Neural cell (in vitro differentiated cells): ENCODE data around the gene RALB. TPM values are rescaled to one million over a fixed set of nuclear protein-coding genes. Genes with fewer than 3 reads are reported as not detected.

ENCODE experiments used
- H2AFZ ChIP-seq: fragments of 200-600, 300-800 bp; sonication (generic), shearing (Covaris generic); 2 replicates; pipeline ENCODE4 v1.6.0; 2014; ENCODE audit warnings: low read depth, mild to moderate bottlenecking, antibody characterized with exemption, low read length, moderate library complexity
- H3F3A ChIP-seq: fragments of 200-600 bp; shearing (Covaris generic); 2 replicates; pipeline ENCODE4 v1.6.1; 2016; ENCODE audit warnings: mild to moderate bottlenecking, moderate library complexity, mixed read lengths, antibody characterized with exemption, low read length; ENCODE audit not compliant: insufficient read depth, poor library complexity, severe bottlenecking
- H3K27ac ChIP-seq: fragments of 200-600, 300-800 bp; sonication (generic), shearing (Covaris generic); 2 replicates; pipeline ENCODE4 v1.5.1; 2014; ENCODE audit warnings: mild to moderate bottlenecking, low read length, moderate library complexity
- H3K27me3 ChIP-seq: fragments of 300-800, 200-600 bp; sonication (generic), shearing (Covaris generic); 2 replicates; pipeline ENCODE4 v1.6.0; 2014; ENCODE audit warnings: mild to moderate bottlenecking, low read depth, low read length, moderate library complexity; ENCODE audit not compliant: insufficient read depth
- H3K36me3 ChIP-seq: fragments of 300-800, 200-600 bp; sonication (generic), shearing (Covaris generic); 2 replicates; pipeline ENCODE4 v1.5.1; 2014; ENCODE audit warnings: mild to moderate bottlenecking, antibody characterized with exemption, low read length, moderate library complexity; ENCODE audit not compliant: insufficient read depth
- H3K4me2 ChIP-seq: fragments of 300-800, 200-600 bp; sonication (generic), shearing (Covaris generic); 2 replicates; pipeline ENCODE4 v1.6.0; 2014; ENCODE audit warnings: mild to moderate bottlenecking, low read length
- H3K4me3 ChIP-seq: fragments of 300-800, 200-600 bp; sonication (generic), shearing (Covaris generic); 2 replicates; pipeline ENCODE4 v1.5.1; 2014; ENCODE audit warnings: mild to moderate bottlenecking, low read length, moderate library complexity
- H3K79me2 ChIP-seq: fragments of 200-600 bp; shearing (Covaris generic); replicated peaks from 2 replicates; pipeline ENCODE4 v1.6.0; 2014; ENCODE audit warnings: mild to moderate bottlenecking, low read length, moderate library complexity; ENCODE audit not compliant: insufficient read depth
- H3K9ac ChIP-seq: fragments of 300-800, 200-600 bp; sonication (generic), shearing (Covaris generic); 2 replicates; pipeline ENCODE4 v1.6.1; 2016; ENCODE audit warnings: mild to moderate bottlenecking, low read length, mixed read lengths
- H3K9me2 ChIP-seq: fragments of 200-600 bp; shearing (Covaris generic); 2 replicates; pipeline ENCODE4 v1.6.1; 2016; ENCODE audit warnings: mild to moderate bottlenecking, low read length, mixed read lengths; ENCODE audit not compliant: insufficient read depth
- H3K9me3 ChIP-seq: fragments of 200-600, 300-800 bp; sonication (generic), shearing (Covaris generic); 2 replicates; pipeline ENCODE4 v1.6.1; 2016; ENCODE audit warnings: mild to moderate bottlenecking, mixed run types, low read length, moderate library complexity, mixed read lengths
- H4K20me1 ChIP-seq: fragments of 200-600 bp; shearing (Covaris generic); 2 replicates; pipeline ENCODE4 v1.6.1; 2016; ENCODE audit warnings: mild to moderate bottlenecking, mixed run types; ENCODE audit not compliant: insufficient read depth
- EP300 ChIP-seq: fragments of 450-650 bp; conservative IDR thresholded peaks from 2 replicates; pipeline ENCODE4 v1.6.1; 2014; ENCODE audit warnings: antibody characterized with exemption, mild to moderate bottlenecking, moderate library complexity; ENCODE audit not compliant: poor library complexity, severe bottlenecking
- EZH2 ChIP-seq: fragments of 200-600, 300-800 bp; shearing (Covaris generic), sonication (generic); IDR thresholded peaks from 2 replicates; pipeline ENCODE4 v1.6.1; 2014; ENCODE audit warnings: antibody characterized with exemption, low read length, borderline replicate concordance, mild to moderate bottlenecking; ENCODE audit not compliant: insufficient read depth, poor library complexity, severe bottlenecking
- MXI1 ChIP-seq: fragments of 450-650 bp; conservative IDR thresholded peaks from 2 replicates; pipeline ENCODE4 v1.6.1; 2014; ENCODE audit warnings: antibody characterized with exemption, mild to moderate bottlenecking; ENCODE audit not compliant: poor library complexity, severe bottlenecking
- POLR2AphosphoS5 ChIP-seq: IDR thresholded peaks from 2 replicates; pipeline ENCODE4 v1.6.1; 2012
- RAD21 ChIP-seq: fragments of 450-650 bp; conservative IDR thresholded peaks from 2 replicates; pipeline ENCODE4 v1.6.1; 2014; ENCODE audit warnings: antibody characterized with exemption, mild to moderate bottlenecking, moderate library complexity
- SMC3 ChIP-seq: fragments of 450-650 bp; conservative IDR thresholded peaks from 2 replicates; pipeline ENCODE4 v1.6.1; 2014; ENCODE audit warnings: antibody characterized with exemption, mild to moderate bottlenecking, moderate library complexity; ENCODE audit not compliant: poor library complexity
- TAF1 ChIP-seq: IDR thresholded peaks from 2 replicates; pipeline ENCODE4 v1.6.1; 2012; ENCODE audit warnings: low read depth
- polyA plus RNA-seq: library from polyadenylated mRNA; depleted of rRNA; stranded (reverse); fragments of >200 nt; gene quantifications from 2 replicates; pipeline ENCODE4 v1.2.3, GENCODE V29; 2014
- TF ChIP-seq, protein P1 (sequence below): IDR thresholded peaks from 2 replicates; pipeline ENCODE4 v1.6.1; 2012; ENCODE audit warnings: borderline replicate concordance
- TF ChIP-seq, protein P2 (sequence below): fragments of 450-650 bp; IDR thresholded peaks from 2 replicates; pipeline ENCODE4 v1.5.1; 2014; ENCODE audit warnings: antibody characterized with exemption, mild to moderate bottlenecking, moderate library complexity; ENCODE audit not compliant: poor library complexity, severe bottlenecking

RALB gene
- polyA plus RNA-seq, 1 donor from 2014 or later: 50.6 TPM

DNA sequence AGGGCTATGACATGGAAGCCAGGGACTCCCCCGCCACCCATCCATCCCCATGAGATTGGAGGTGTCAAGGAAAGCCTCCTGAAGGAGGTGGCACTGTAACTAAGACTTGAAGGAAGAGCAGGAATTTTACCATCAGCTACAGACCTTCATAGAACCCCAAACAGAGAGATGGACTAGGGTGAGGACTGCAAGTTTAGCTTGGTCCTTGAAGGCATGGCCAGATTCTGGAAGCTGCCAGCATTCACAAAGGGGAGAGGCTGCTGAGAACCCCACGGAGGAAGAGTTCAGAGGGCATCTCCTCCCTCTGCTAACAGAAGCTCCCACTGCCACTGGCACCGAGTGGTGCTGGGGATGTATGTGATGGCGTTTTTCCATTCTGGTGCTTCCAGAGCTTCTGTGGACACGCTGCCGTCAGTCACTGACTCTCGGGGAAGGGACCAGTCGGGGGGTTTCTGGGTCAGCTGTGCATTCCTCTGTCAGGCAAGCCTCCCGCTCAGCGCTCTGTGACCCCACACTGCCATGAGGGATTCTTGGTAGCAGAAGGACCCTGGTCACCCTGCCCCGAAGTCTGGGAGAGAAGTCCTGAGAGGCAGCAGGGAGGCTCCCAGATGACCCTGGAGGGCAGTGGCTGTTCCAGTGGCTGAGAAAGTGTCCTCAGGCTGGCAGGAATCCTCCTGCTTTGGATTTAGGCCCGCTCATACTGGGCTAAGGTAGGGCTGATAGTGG lies 47.5 kb upstream of the RALB start:
- Histone ChIP-seq H3K27ac (no peak overlapping the region), H3K4me3 (no peak overlapping the region), H3K9ac (no peak overlapping the region), H3K36me3 (no peaks in the 10 kb centered on the region), H3K79me2 (no peaks in the 10 kb centered on the region), H2AFZ (no peak overlapping the region), H3K9me3 (no peaks in the 10 kb centered on the region), H3K9me2 (no peaks in the 10 kb centered on the region), H4K20me1 (no peaks in the 10 kb centered on the region), H3F3A (no peaks in the 10 kb centered on the region), H3K4me2 (no peak overlapping the region), H3K27me3 (no peaks in the 10 kb centered on the region)
- TF ChIP-seq RAD21: no peak
- no peak for TF ChIP-seq POLR2AphosphoS5
- TF ChIP-seq MXI1: no peak
- no peak for TF ChIP-seq SMC3
- TF ChIP-seq, protein P1, sequence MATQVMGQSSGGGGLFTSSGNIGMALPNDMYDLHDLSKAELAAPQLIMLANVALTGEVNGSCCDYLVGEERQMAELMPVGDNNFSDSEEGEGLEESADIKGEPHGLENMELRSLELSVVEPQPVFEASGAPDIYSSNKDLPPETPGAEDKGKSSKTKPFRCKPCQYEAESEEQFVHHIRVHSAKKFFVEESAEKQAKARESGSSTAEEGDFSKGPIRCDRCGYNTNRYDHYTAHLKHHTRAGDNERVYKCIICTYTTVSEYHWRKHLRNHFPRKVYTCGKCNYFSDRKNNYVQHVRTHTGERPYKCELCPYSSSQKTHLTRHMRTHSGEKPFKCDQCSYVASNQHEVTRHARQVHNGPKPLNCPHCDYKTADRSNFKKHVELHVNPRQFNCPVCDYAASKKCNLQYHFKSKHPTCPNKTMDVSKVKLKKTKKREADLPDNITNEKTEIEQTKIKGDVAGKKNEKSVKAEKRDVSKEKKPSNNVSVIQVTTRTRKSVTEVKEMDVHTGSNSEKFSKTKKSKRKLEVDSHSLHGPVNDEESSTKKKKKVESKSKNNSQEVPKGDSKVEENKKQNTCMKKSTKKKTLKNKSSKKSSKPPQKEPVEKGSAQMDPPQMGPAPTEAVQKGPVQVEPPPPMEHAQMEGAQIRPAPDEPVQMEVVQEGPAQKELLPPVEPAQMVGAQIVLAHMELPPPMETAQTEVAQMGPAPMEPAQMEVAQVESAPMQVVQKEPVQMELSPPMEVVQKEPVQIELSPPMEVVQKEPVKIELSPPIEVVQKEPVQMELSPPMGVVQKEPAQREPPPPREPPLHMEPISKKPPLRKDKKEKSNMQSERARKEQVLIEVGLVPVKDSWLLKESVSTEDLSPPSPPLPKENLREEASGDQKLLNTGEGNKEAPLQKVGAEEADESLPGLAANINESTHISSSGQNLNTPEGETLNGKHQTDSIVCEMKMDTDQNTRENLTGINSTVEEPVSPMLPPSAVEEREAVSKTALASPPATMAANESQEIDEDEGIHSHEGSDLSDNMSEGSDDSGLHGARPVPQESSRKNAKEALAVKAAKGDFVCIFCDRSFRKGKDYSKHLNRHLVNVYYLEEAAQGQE: no peak
- no peak for TF ChIP-seq EP300
- no peak for TF ChIP-seq EZH2
- TF ChIP-seq TAF1: no peak
- TF ChIP-seq, protein P2, sequence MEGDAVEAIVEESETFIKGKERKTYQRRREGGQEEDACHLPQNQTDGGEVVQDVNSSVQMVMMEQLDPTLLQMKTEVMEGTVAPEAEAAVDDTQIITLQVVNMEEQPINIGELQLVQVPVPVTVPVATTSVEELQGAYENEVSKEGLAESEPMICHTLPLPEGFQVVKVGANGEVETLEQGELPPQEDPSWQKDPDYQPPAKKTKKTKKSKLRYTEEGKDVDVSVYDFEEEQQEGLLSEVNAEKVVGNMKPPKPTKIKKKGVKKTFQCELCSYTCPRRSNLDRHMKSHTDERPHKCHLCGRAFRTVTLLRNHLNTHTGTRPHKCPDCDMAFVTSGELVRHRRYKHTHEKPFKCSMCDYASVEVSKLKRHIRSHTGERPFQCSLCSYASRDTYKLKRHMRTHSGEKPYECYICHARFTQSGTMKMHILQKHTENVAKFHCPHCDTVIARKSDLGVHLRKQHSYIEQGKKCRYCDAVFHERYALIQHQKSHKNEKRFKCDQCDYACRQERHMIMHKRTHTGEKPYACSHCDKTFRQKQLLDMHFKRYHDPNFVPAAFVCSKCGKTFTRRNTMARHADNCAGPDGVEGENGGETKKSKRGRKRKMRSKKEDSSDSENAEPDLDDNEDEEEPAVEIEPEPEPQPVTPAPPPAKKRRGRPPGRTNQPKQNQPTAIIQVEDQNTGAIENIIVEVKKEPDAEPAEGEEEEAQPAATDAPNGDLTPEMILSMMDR: no peak

DNA sequence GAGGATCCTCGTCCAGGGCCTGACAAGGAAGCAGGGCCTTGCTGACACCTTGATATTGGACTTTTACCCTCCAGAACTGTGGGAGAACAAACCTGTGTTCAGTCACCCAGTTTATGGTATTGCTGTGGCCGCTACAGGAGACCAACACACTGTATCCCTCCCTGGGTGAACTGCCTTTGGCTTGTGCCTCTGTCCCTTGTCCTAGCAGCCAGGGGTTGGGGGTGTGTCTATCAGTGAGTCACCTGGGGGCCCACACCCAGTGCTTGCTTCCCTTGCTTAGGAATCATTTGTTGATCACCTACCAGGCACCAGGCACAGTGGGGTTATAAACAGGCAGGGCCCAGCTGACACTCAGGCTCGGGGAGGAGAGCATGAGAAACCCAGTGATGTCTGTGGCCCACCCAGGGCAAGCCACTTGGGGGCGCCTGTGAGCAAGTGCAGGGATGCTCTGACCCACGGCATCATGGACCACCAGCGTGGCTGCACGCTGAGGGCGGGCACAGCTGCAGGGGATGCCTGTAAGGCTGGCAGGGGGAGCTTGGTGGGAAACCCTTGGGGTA lies 46.5 kb upstream of the RALB start:
- H3F3A ChIP-seq: no peaks in the 10 kb centered on the region
- TF ChIP-seq, protein P2: no peak
- TF ChIP-seq EP300 (no peak), TAF1 (no peak)
- H3K27ac ChIP-seq: no peak overlapping the region
- no peak overlapping the region for H3K4me2 ChIP-seq
- H3K79me2 ChIP-seq: no peaks in the 10 kb centered on the region
- H2AFZ ChIP-seq: no peak overlapping the region
- no peaks in the 10 kb centered on the region for H3K27me3 ChIP-seq
- no peaks in the 10 kb centered on the region for H3K9me3 ChIP-seq
- no peaks in the 10 kb centered on the region for H3K9me2 ChIP-seq
- no peak overlapping the region for H3K9ac ChIP-seq
- no peaks in the 10 kb centered on the region for H3K36me3 ChIP-seq
- H4K20me1 ChIP-seq: no peaks in the 10 kb centered on the region
- no peak overlapping the region for H3K4me3 ChIP-seq
